Stomach (tissue), 9 donors: ENCODE measurements around the gene ARRDC5. TPM values are rescaled to one million over a fixed set of nuclear protein-coding genes. Genes with fewer than 3 reads are reported as not detected.
"Not testable (repeated sequence)": the region's sequence is repeated elsewhere in the genome, so short reads cannot be mapped to it uniquely, and the experiment has no call there.

Experiments used
- DNase-seq, 2 donors: peaks; one replicate each; pipeline versions ENCODE4 v3.0.0 to v3.0.0-alpha.2; 2013 to 2019
- H3K27ac ChIP-seq, 5 donors: fragments of 200-600 bp in 4 of 5; sonication (generic) in 4 of 5; one replicate each; pipeline ENCODE4 v1.5.1; 2013 to 2019; ENCODE audit warnings: mild to moderate bottlenecking in 1 of 5, moderate library complexity in 1 of 5
- H3K27me3 ChIP-seq, 3 donors: fragments of 200-600 bp; sonication (generic); one replicate each; pipeline ENCODE4 v1.5.1; 2017 to 2019; ENCODE audit warnings: mixed run types in 1 of 3
- H3K36me3 ChIP-seq, 4 donors: fragments of 200-600 bp; sonication (generic); 1 replicate in 3 of 4; 2 replicates in 1 of 4; pipeline ENCODE4 v1.5.1; 2016 to 2019
- H3K4me1 ChIP-seq, 4 donors: fragments of 200-600 bp; sonication (generic); one replicate each; pipeline ENCODE4 v1.5.1; 2016 to 2019
- H3K4me3 ChIP-seq, 4 donors: fragments of 200-600 bp; sonication (generic) in 3 of 4; one replicate each; pipeline ENCODE4 v1.5.1; 2016 to 2019; ENCODE audit warnings: mild to moderate bottlenecking in 1 of 4
- H3K9me3 ChIP-seq, 4 donors: fragments of 200-600 bp; sonication (generic); one replicate each; pipeline ENCODE4 v1.5.1; 2016 to 2019
- EP300 ChIP-seq: sonication (generic); formaldehyde crosslinking; IDR thresholded peaks from one replicate; pipeline ENCODE4 v1.6.1; 2017; ENCODE audit warnings: antibody characterized with exemption
- POLR2A ChIP-seq, 4 donors: fragments of 450-650 bp; IDR thresholded peaks; one replicate each; pipeline ENCODE4 v1.6.1; 2016; ENCODE audit warnings: antibody characterized with exemption in 4 of 4, control low read depth in 2 of 4, mild to moderate bottlenecking in 1 of 4, moderate library complexity in 1 of 4
- POLR2AphosphoS5 ChIP-seq, 3 donors: sonication (generic); formaldehyde crosslinking; IDR thresholded peaks; one replicate each; pipeline ENCODE4 v1.6.1; 2016; ENCODE audit warnings: antibody characterized with exemption in 3 of 3
- WGBS, 5 donors: extraction: QIAGEN DNeasy Blood & Tissue Kit in 3 of 5; methylation state at CpG; one replicate each; pipeline versions ENCODE4 v1.1.5 to v1.1.7; 2013 to 2018; 5-methylcytosine and 5-hydroxymethylcytosine counted together
- intact Hi-C: fragments of 100-400 bp; cut with DNase I; formaldehyde crosslinking; loops from one replicate; pipeline ENCODE4 v1.15.1; 2023; ENCODE audit warnings: low total_unique reads
- polyA plus RNA-seq, 3 donors: library from polyadenylated mRNA; stranded (reverse); fragments of 200-250 nt; gene quantifications; one replicate each; pipeline ENCODE4 v1.2.3, GENCODE V29; 2013
- total RNA-seq, 5 donors: library from RNA; depleted of rRNA; stranded (reverse); fragments of >200 nt; gene quantifications; one replicate each; pipeline versions ENCODE4 v1.1.0 to v1.2.3, GENCODE V29; 2014 to 2016
- TF ChIP-seq, protein P1 (sequence below), 7 experiments: fragments of 450-650 bp in 4 of 7; fragments of 200-600 bp in 3 of 7; sonication (generic) in 3 of 7; IDR thresholded peaks; one replicate each; pipeline ENCODE4 v1.5.1; 2016 to 2019; ENCODE audit warnings: antibody characterized with exemption in 7 of 7, control low read depth in 2 of 7, mild to moderate bottlenecking in 1 of 7
- donor health status: healthy with polysubstance abuse.
- donor health status: Bipolar disorder and iron deficiency.
- donor health status: healthy.

ARRDC5 gene
- total and polyA plus RNA-seq, 8 donors, result 0.20 to 0.73 TPM; not detected in 6

DNA sequence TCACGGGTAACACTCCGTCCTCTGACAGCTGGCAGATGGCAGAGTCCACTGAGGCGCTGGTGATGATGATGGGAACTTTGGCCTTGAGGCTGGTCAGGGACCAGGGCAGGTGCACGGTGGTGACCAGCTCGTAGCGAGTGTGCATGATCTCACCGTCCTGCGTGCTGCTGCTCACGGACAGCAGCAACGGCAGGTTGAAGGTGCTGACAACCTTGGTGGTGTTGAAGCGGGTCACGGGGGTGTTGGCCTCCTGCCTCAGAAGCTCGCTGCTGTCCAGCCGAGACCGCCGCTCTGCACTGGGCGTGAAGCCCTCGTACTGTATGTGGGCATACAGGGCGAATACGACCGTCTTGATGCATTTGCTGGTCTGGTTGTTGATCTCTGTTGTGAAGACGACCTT lies 11.6 kb downstream of the ARRDC5 start:
- no peak for DNase-seq
- Histone ChIP-seq H3K4me3 (no peak overlapping the region), H3K9me3 (no peaks in the 10 kb centered on the region), H3K27me3 (peaks cover 0 to 19% (median 0%) of the 10 kb centered on the region in 3 donors), H3K36me3 (no peaks in the 10 kb centered on the region), H3K4me1 (peaks cover 0 to 7% (median 0%) of the 10 kb centered on the region in 4 donors), H3K27ac (no peak overlapping the region)
- WGBS, 5 donors, result 88 to 93% (median 89%) methylated on average over 18 to 22 of the region's 22 CpGs
- intact Hi-C loops, result no loop called here
- no peak for TF ChIP-seq POLR2AphosphoS5 (IDR thresholded peaks at IDR 0.05)
- TF ChIP-seq, protein P1, sequence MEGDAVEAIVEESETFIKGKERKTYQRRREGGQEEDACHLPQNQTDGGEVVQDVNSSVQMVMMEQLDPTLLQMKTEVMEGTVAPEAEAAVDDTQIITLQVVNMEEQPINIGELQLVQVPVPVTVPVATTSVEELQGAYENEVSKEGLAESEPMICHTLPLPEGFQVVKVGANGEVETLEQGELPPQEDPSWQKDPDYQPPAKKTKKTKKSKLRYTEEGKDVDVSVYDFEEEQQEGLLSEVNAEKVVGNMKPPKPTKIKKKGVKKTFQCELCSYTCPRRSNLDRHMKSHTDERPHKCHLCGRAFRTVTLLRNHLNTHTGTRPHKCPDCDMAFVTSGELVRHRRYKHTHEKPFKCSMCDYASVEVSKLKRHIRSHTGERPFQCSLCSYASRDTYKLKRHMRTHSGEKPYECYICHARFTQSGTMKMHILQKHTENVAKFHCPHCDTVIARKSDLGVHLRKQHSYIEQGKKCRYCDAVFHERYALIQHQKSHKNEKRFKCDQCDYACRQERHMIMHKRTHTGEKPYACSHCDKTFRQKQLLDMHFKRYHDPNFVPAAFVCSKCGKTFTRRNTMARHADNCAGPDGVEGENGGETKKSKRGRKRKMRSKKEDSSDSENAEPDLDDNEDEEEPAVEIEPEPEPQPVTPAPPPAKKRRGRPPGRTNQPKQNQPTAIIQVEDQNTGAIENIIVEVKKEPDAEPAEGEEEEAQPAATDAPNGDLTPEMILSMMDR (IDR thresholded peaks at IDR 0.05), result no peak
- no peak for TF ChIP-seq EP300
- TF ChIP-seq POLR2A (IDR thresholded peaks at IDR 0.05), result no peak

DNA sequence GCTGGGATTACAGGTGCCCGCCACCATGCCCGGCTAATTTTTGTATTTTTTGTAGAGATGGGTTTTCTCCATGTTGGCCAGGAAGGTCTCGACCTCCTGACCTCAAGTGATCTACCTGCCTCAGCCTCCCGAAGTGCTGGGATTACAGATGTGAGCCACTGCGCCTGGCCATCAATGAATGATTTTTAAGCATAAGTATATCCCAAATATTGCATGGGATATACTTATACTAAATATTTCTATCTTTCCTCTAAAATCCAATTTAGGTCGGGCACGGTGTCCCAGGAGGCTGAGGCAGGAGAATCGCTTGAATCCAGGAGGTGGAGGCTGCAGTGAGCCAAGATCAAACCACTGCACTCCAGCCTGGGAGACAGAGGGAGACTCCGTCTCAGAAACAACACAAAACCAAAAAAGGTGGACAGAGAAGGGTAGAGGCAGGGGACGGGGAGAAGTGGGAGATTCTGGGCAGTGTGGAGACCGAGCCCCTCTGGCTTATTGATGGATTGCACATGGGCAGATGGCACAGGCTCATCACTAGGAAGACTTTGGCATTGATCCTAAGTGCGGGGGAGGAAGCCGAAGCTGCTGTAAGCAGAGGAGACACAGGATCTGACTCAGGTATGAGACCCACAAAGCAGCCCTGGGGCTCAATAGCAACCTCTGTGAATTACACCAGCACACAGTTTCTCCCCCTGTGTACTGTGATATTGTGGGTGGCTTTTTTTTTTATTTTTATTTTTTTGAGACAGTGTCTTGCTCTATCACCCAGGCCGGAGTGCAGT lies 13.5 kb downstream of the ARRDC5 start:
- TF ChIP-seq, protein P1 (IDR thresholded peaks at IDR 0.05), result no peak
- TF ChIP-seq POLR2A (IDR thresholded peaks at IDR 0.05), result no peak
- no peak for TF ChIP-seq EP300
- no peak for TF ChIP-seq POLR2AphosphoS5 (IDR thresholded peaks at IDR 0.05)
- WGBS, 5 donors, result 89 to 94% (median 90%) methylated on average over 14 of the region's 14 CpGs
- no peak for DNase-seq
- intact Hi-C loops, result no loop called here
- Histone ChIP-seq H3K4me1 (no peaks in the 10 kb centered on the region), H3K27me3 (peaks cover 0 to 19% (median 0%) of the 10 kb centered on the region in 3 donors), H3K9me3 (no peaks in the 10 kb centered on the region), H3K27ac (no peak overlapping the region), H3K4me3 (no peak overlapping the region), H3K36me3 (no peaks in the 10 kb centered on the region)

DNA sequence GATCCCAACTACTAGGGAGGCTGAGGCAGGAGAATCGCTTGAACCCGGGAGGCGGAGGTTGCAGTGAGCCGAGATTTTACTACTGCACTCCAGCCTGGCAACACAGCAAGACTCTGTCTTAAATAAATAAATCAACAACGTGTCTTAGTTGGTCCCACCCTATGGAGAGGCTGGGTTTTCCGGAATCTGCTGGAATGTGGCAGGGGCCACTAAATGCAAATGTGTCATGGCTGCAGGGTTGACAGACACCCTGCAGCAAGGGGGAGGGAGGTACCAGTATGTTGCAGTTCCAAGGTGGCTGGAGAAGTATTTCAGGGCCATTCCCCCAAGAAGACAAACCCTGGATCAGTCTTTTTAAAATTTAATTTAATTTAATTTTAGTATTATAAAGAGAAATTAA lies 14.9 kb downstream of the ARRDC5 start:
- DNase-seq, intact Hi-C loops, H3K36me3 ChIP-seq, H3K27ac ChIP-seq, H3K9me3 ChIP-seq, H3K4me1 ChIP-seq, H3K4me3 ChIP-seq: not testable (repeated sequence)
- WGBS, 5 donors, result 17 to 75% (median 70%) methylated on average over 1 to 6 of the region's 6 CpGs
- H3K27me3 ChIP-seq, result peaks cover 0 to 19% (median 0%) of the 10 kb centered on the region in 3 donors

DNA sequence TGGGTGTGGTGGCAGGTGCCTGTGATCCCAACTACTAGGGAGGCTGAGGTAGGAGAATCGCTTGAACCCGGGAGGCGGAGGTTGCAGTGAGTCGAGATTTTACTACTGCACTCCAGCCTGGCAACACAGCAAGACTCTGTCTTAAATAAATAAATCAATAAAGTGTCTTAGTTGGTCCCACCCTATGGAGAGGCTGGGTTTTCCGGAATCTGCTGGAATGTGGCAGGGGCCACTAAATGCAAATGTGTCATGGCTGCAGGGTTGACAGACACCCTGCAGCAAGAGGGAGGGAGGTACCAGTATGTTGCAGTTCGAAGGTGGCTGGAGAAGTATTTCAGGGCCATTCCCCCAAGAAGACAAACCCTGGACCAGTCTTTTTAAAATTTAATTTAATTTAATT lies 17.7 kb downstream of the ARRDC5 start:
- intact Hi-C loops, H3K36me3 ChIP-seq, H3K27me3 ChIP-seq, H3K4me1 ChIP-seq, H3K4me3 ChIP-seq, H3K27ac ChIP-seq, H3K9me3 ChIP-seq, DNase-seq: not testable (repeated sequence)
- 78 to 97% (median 88%) methylated on average over 2 to 6 of the region's 6 CpGs for WGBS, 5 donors

DNA sequence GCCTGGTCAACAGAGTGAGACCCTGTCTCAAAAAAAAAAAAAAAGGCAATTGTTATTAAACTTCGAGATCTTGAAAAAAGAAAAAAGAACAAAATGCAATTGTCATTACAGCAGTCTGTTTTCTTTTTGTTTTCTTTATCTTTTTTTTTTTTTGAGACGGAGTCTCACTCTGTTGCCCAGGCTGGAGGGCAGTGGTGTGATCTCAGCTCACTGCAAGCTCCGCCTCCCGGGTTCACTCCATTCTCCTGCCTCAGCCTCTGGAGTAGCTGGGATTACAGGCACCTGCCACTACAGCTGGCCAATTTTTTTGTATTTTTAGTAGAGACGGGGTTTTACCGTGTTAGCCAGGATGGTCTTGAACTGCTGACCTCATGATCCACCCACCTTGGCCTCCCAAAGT lies 19.8 kb downstream of the ARRDC5 start:
- H3K27ac ChIP-seq, H3K4me3 ChIP-seq, H3K9me3 ChIP-seq, H3K36me3 ChIP-seq, DNase-seq, intact Hi-C loops: not testable (repeated sequence)
- Histone ChIP-seq H3K4me1 (peaks cover 0 to 10% (median 6%) of the 10 kb centered on the region in 4 donors), H3K27me3 (peaks cover 0 to 11% (median 0%) of the 10 kb centered on the region in 3 donors)
- 67 to 78% (median 77%) methylated on average over 6 of the region's 6 CpGs for WGBS, 5 donors

DNA sequence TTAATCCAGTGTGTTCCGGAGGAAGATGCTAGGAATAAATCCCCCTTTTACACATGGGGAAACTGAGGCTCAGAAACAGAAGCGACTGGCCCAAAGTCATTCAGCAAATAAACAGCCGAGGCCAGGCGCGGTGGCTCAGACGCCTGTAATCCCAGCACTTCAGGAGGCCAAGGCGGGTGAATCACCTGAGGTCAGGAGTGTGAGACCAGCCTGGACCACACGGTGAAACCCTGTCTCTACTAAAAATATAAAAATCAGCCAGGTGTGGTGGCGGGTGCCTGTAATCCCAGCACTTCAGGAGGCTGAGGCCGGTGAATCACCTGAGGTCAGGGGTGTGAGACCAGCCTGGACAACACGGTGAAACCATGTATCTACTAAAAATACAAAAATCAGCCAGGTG lies 23.7 kb downstream of the ARRDC5 start:
- H3K4me1 ChIP-seq, result peaks cover 0 to 16% (median 10%) of the 10 kb centered on the region in 4 donors
- H3K27ac ChIP-seq, result no peak overlapping the region

More for the DNA sequence above, 23.7 kb downstream of the ARRDC5 start:
- intact Hi-C loops, result no loop called here
- no peak for DNase-seq
- Histone ChIP-seq H3K9me3 (no peaks in the 10 kb centered on the region), H3K27me3 (peaks cover 0 to 14% (median 0%) of the 10 kb centered on the region in 3 donors), H3K36me3 (no peaks in the 10 kb centered on the region), H3K4me3 (no peak overlapping the region)
- TF ChIP-seq POLR2A (IDR thresholded peaks at IDR 0.05), result no peak
- TF ChIP-seq EP300, result no peak
- TF ChIP-seq, protein P1 (IDR thresholded peaks at IDR 0.05), result no peak
- TF ChIP-seq POLR2AphosphoS5 (IDR thresholded peaks at IDR 0.05), result no peak
- WGBS, 5 donors, result 89 to 93% (median 93%) methylated on average over 11 of the region's 11 CpGs
